GM21515 (cell line): ENCODE results near the gene SUN1.
"Not testable (repeated sequence)": the region's sequence is repeated elsewhere in the genome, so short reads cannot be mapped to it uniquely, and the experiment has no call there.

Experiments used
- ATAC-seq: cut with Tn5 transposase; IDR thresholded peaks from one replicate; pipeline ENCODE4 v1.9.1; 2021; ENCODE audit not compliant: unreplicated experiment

SUN1 gene

GRCh38 chr7:803796-804195 lies 28.5 kb upstream of the SUN1 start:
- not testable (repeated sequence) for ATAC-seq

GRCh38 chr7:805261-805660 lies 27.0 kb upstream of the SUN1 start:
- no peak for ATAC-seq

GRCh38 chr7:815284-816216 lies 16.7 kb upstream of the SUN1 start:
- ATAC-seq: no peak

GRCh38 chr7:816300-816750 lies 16.0 kb upstream of the SUN1 start:
- peak; percentile 80 for ATAC-seq

- peak; percentile 15 for ATAC-seq
Measured at GRCh38 chr7:816751-817671, 15.3 kb upstream of the SUN1 start.

- ATAC-seq: no peak
Measured at GRCh38 chr7:818031-818699, 14.1 kb upstream of the SUN1 start.

- no peak for ATAC-seq
Measured at GRCh38 chr7:820341-820740, 11.9 kb upstream of the SUN1 start.

- ATAC-seq: no peak
Measured at GRCh38 chr7:821688-822087, 10.6 kb upstream of the SUN1 start.

- ATAC-seq: no peak
Measured at GRCh38 chr7:822692-823276, 9.5 kb upstream of the SUN1 start.

GRCh38 chr7:823649-824048 lies 8.6 kb upstream of the SUN1 start:
- no peak for ATAC-seq

GRCh38 chr7:824081-824480 lies 8.2 kb upstream of the SUN1 start:
- no peak for ATAC-seq

- no peak for ATAC-seq
Measured at GRCh38 chr7:824664-825063, 7.6 kb upstream of the SUN1 start.

GRCh38 chr7:825386-825785 lies 6.9 kb upstream of the SUN1 start:
- ATAC-seq: no peak

GRCh38 chr7:826230-826917 lies 5.9 kb upstream of the SUN1 start:
- ATAC-seq: no peak

- ATAC-seq: no peak
Measured at GRCh38 chr7:828793-829561, 3.3 kb upstream of the SUN1 start.

GRCh38 chr7:830069-830468 lies 2.2 kb upstream of the SUN1 start:
- no peak for ATAC-seq

- peak; percentile 63 for ATAC-seq
Measured at GRCh38 chr7:831596-832166, 595 bp upstream of the SUN1 start.

- ATAC-seq: no peak
Measured at GRCh38 chr7:832968-833424, 720 bp downstream of the SUN1 start.
